ENCODE measurements around the gene TTC3.
"Not testable (repeated sequence)": the region's sequence is repeated elsewhere in the genome, so short reads cannot be mapped to it uniquely, and the experiment has no call there.

TTC3 gene

DNA sequence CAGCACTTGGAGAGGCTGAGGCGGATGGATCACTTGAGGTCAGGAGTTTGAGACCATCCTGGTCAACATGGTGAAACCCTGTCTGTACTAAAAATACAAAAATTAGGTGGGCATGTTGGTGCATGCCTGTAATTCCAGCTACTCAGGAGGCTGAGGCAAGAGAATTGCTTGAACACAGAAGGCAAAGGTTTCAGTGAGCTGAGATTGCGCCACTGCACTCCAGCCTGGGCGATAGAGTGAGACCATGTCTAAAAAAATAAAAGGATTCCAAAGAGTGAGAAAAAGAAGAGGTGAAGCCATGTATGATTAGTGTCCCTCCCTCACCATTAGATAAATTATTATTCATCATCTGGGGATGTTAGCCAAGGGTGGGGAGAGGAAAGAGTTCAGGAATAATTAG lies 29.7 kb downstream of the TTC3 start:
- DNase-seq (ENCODE audit: low spot score in 2 of 2); H3K27ac Mint-ChIP-seq; ATAC-seq; H3K4me3 Mint-ChIP-seq; H3K4me1 Mint-ChIP-seq; H3K9me3 Mint-ChIP-seq: not testable (repeated sequence)
- peaks cover 19% of the 10 kb centered on the region for H3K36me3 Mint-ChIP-seq

DNA sequence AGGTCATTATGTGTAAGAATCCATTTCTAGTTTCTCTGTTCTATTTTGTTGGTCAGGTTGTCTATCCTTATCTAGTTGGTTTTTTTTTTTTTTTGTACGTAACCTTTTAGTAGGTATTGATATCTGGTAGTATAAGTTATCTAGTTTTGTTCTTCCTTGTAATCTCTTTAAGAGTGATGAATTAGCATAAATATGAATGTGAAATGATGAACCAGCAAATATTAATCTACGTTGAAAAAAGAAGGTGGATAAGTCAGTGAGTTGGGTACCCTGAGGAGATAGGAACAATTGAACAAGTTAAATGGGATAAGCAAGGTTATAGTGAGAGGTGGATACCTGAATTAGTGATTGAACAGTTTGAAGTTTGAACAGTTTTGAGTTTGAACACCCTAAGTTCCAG lies 33.9 kb downstream of the TTC3 start:
- Mint-ChIP-seq H3K4me1 (peaks cover 7% of the 10 kb centered on the region), H3K36me3 (no peaks in the 10 kb centered on the region), H3K27ac (no peak overlapping the region), H3K4me3 (no peak overlapping the region), H3K9me3 (peaks cover 8% of the 10 kb centered on the region)
- DNase-seq (ENCODE audit: low spot score in 2 of 2), result no peak
- ATAC-seq, result no peak

DNA sequence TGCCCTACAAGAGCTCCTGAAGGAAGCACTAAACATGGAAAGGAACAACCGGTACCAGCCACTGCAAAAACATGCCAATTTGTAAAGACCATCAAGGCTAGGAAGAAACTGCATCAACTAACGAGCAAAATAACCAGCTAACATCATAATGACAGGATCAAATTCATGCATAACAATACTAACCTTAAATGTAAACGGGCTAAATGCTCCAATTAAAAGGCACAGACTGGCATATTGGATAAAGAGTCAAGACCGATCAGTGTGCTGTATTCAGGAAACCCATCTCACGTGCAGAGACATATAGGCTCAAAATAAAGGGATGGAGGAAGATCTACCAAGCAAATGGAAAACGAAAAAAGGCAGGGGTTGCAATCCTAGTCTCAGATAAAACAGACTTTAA lies 38.0 kb downstream of the TTC3 start:
- ATAC-seq; H3K4me3 Mint-ChIP-seq; H3K36me3 Mint-ChIP-seq; H3K27ac Mint-ChIP-seq; H3K9me3 Mint-ChIP-seq; H3K4me1 Mint-ChIP-seq; DNase-seq (ENCODE audit: low spot score in 2 of 2): not testable (repeated sequence)

DNA sequence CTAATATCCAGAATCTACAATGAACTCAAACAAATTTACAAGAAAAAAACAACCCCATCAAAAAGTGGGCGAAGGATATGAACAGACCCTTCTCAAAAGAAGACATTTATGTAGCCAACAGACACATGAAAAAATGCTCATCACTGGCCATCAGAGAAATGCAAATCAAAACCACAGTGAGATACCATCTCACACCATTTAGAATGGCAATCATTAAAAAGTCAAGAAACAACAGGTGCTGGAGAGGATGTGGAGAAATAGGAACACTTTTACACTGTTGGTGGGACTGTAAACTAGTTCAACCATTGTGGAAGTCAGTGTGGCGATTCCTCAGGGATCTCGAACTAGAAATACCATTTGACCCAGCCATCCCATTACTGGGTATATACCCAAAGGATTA lies 41.2 kb downstream of the TTC3 start:
- not testable (repeated sequence) for DNase-seq (ENCODE audit: low spot score in 2 of 2); H3K27ac Mint-ChIP-seq; H3K4me3 Mint-ChIP-seq; H3K36me3 Mint-ChIP-seq; ATAC-seq; H3K9me3 Mint-ChIP-seq
- peaks cover 18% of the 10 kb centered on the region for H3K4me1 Mint-ChIP-seq

DNA sequence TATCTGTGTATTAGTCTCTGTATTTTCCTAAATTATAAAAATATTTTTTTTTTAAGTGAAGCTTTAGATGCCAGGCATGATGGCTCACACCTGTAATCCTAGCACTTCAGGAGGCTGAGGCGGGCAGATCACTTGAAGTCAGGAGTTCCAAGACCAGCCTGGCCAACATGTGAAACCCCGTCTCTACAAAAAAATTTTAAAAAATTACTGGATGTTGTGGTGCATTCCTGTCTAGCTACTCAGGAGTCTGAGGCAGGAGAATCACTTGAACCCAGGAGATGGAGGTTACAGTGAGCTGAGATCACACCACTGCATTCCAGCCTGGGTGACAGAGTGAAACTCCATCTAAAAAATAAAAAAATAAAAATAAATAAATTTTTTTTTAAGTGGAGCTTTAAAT lies 43.4 kb downstream of the TTC3 start:
- DNase-seq (ENCODE audit: low spot score in 2 of 2); ATAC-seq; H3K27ac Mint-ChIP-seq: not testable (repeated sequence)

DNA sequence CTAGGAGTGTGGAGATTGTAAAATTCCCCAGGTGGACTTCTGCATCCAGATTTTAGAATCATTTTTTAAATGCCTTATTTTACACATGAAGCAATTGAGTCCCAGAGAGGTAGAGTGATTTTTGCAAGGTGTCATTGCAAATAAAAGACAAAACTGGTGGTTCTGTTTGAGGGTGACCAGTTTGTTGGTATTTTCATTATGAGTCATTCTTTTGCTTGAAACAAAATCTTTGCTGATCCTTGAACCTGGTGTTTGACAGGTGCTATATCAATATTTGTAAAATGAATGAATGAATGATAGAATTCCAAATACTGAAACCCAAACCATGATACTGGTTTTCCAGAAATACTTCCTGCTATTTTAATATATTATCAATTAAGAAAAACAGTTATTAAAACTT lies 44.1 kb downstream of the TTC3 start:
- no peak for ATAC-seq
- Mint-ChIP-seq H3K27ac (no peak overlapping the region), H3K4me3 (no peak overlapping the region), H3K4me1 (peaks cover 27% of the 10 kb centered on the region), H3K36me3 (peaks cover 16% of the 10 kb centered on the region), H3K9me3 (no peaks in the 10 kb centered on the region)
- no peak for DNase-seq (ENCODE audit: low spot score in 2 of 2)

More for the DNA sequence above, 43.4 kb downstream of the TTC3 start:
- H3K36me3 Mint-ChIP-seq, result peaks cover 15% of the 10 kb centered on the region
- not testable (repeated sequence) for H3K4me3 Mint-ChIP-seq, H3K9me3 Mint-ChIP-seq
- peaks cover 27% of the 10 kb centered on the region for H3K4me1 Mint-ChIP-seq

DNA sequence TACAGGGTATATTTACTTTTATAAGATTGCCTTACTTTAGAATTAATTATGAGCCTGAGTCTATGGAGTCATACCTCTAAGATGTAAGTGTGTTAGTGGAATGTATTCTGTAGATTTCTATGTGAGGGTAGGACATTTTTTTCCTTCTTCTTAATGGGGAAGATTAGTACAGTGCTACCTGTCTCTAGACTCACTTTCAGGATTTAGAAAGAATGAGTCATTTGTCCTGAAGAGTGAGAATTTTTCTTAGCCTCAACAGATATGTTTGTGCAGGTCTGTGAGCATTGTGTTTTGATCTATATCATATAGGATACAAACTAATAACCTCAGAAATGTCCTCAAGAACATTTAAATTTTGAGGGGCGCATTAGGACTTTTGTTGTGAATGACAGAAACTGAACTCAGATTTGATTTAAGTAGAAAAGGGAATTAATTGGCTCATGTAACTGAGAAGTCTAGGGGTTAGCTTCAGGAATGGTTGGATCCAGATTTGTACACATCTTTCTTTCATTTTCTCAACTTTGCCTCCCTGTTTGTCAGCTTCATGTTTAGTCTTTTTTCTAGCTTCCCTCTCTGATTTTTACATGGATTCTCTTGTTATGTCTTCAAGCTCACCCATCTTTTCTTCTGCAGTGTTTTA lies 45.3 kb downstream of the TTC3 start:
- DNase-seq (ENCODE audit: low spot score in 2 of 2) (no peak), ATAC-seq (no peak)
- Mint-ChIP-seq H3K9me3 (no peaks in the 10 kb centered on the region), H3K36me3 (peaks cover 24% of the 10 kb centered on the region), H3K4me1 (peaks cover 27% of the 10 kb centered on the region), H3K4me3 (no peak overlapping the region), H3K27ac (no peak overlapping the region)

DNA sequence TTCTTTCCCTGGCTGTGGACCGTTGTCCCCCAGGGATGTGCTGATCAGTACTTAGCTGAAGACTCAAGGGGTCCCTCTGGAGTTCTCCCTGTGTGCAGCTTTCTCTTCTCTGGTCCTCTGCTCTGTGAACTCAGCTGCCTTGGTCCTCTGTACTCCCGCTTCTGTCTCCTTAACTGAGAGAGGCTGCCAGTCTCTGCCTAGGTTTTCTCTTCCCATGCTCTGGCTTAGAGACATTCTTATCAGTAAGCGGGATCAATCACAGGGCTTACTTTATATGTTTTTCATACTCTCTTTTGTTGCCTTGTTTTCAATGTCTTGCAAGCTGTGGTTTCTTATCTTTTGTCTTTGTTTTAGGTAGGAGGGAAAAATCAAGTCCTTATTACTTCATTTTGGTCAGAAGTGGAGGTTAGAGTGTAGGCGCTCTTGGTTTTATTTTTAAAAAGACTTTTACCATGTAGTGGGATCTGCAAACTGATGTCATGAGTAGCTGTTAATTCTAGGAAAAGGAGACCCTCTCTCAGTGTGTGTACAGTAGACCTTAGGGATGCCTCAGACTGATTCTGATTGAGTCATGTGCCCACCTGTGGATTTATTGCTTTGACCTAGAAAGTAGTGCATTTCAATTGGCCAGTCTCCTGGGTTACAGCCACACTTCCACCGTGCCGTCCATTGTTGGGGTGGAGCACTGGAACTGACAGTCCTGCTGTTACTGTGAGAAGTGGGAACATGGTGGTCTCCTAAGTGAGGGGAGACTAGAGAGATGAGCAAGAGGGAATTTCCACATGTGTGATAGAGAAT lies 46.6 kb downstream of the TTC3 start:
- DNase-seq (ENCODE audit: low spot score in 2 of 2) (no peak), ATAC-seq (peak; percentile 65)
- Mint-ChIP-seq H3K27ac (peak overlapping the region; percentile 7), H3K4me3 (peak overlapping the region; percentile 9), H3K9me3 (no peaks in the 10 kb centered on the region), H3K36me3 (peaks cover 37% of the 10 kb centered on the region), H3K4me1 (peaks cover 27% of the 10 kb centered on the region)

DNA sequence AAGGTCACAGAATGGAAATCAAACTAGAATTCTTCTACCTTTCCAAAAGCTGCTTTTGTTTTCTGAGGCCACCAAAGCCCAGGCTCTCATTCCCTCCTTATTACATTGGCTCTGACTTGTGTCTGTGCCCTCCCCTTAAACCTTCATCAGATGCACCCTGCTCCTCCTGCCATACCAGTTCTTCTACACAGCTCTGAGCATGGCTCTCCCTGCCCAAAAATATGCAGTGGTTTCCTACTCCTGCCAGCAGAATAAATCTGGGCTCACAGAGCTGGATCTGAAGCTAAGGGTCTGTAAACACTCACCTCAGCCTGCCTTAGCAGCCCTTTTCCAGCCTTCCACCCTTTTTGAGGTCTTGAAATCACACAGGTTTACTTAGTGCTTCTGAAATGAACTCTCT lies 55.0 kb downstream of the TTC3 start:
- Mint-ChIP-seq H3K9me3 (no peaks in the 10 kb centered on the region), H3K27ac (peak overlapping the region; percentile 41), H3K4me1 (no peaks in the 10 kb centered on the region), H3K4me3 (no peak overlapping the region), H3K36me3 (peaks cover 90% of the 10 kb centered on the region)
- DNase-seq (ENCODE audit: low spot score in 2 of 2) (no peak), ATAC-seq (no peak)

DNA sequence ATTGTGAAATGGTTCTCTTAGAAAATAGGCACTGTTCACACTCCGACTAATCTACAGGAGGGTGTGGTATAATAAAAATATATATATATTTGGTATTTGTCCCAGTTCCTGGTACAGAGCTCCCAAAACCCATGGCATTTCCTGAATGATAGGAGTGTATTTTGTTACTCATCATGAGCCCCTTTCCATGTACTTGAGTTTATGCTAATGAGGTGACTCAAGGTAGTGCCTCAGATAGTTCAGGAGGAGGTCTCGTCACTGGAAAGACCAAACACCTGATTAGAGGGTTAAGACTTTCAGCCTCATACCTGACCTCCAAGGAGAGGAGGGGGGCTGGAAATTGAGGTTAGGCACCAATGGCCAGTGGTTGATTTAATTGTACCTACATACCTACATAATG lies 57.9 kb downstream of the TTC3 start:
- no peak overlapping the region for H3K4me3 Mint-ChIP-seq

DNA sequence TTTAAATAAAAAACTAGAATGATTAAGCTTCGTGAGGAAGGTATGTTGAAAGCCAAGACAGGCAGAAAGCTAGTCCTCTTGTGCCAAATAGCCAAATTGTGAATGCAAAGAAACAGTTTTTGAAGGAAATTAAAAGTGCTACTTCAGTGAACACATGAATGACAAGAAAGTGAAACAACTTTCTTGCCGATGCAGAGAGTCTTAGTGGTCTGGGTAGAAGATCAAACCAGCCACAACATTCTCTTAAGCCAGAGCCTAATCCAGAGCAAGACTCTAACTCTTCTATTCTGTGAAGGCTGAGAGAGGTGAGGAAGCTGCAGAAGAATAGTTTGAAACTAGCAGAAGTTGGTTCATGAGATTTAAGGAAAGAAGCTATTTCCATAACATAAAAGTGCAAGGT lies 63.2 kb downstream of the TTC3 start:
- Mint-ChIP-seq H3K9me3 (no peaks in the 10 kb centered on the region), H3K27ac (no peak overlapping the region), H3K4me1 (peaks cover 7% of the 10 kb centered on the region), H3K4me3 (no peak overlapping the region), H3K36me3 (peaks cover 94% of the 10 kb centered on the region)
- ATAC-seq, result no peak
- DNase-seq (ENCODE audit: low spot score in 2 of 2), result no peak

More for the DNA sequence above, 57.9 kb downstream of the TTC3 start:
- DNase-seq (ENCODE audit: low spot score in 2 of 2) (no peak), ATAC-seq (no peak)
- no peaks in the 10 kb centered on the region for H3K9me3 Mint-ChIP-seq
- H3K4me1 Mint-ChIP-seq, result peaks cover 1% of the 10 kb centered on the region
- H3K36me3 Mint-ChIP-seq, result peaks cover 92% of the 10 kb centered on the region
- H3K27ac Mint-ChIP-seq, result no peak overlapping the region

DNA sequence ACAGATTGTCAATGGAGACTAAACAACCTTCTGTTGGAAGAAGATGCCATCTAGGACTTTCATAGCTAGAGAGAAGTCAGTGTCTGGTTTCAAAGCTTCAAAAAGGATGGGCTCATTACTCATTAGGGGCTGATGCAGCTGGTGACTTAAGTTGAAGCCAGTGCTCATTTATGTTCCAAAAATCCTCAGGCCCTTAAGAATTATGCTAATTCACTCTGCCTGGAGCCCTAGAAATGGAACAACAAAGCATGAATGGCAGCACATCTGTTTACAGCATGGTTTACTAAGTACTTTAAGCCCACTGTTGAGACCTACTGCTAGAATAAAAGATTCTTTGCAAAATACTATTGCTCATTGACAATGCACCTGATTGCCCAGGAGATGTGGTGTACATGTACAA lies 63.7 kb downstream of the TTC3 start:
- no peaks in the 10 kb centered on the region for H3K9me3 Mint-ChIP-seq
- no peak for DNase-seq (ENCODE audit: low spot score in 2 of 2)
- H3K4me1 Mint-ChIP-seq, result peaks cover 7% of the 10 kb centered on the region
- ATAC-seq, result no peak
- H3K27ac Mint-ChIP-seq, result no peak overlapping the region
- no peak overlapping the region for H3K4me3 Mint-ChIP-seq
- H3K36me3 Mint-ChIP-seq, result peaks cover 94% of the 10 kb centered on the region

DNA sequence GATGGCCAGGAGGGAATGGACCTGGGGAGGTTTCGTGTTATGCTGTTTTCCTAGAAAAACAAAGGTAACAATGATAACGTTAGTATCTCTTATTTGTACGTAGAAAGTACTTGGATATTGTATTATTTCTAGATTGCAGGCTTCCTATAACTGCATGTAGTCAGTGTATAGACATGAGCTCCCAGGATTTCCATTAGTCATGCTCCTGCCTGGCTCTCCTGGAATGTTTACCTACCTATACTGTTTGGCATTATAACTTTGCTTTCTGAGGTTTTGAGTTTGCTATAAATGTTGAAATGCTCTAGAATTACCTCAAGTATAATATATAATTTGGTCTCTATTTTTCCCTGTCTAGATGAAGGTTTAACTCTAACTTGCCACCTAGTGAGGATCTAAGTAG lies 66.1 kb downstream of the TTC3 start:
- H3K4me3 Mint-ChIP-seq, result no peak overlapping the region
- H3K4me1 Mint-ChIP-seq, result peaks cover 7% of the 10 kb centered on the region
- H3K36me3 Mint-ChIP-seq, result peaks cover 80% of the 10 kb centered on the region
- ATAC-seq (no peak), DNase-seq (ENCODE audit: low spot score in 2 of 2) (no peak)
- no peaks in the 10 kb centered on the region for H3K9me3 Mint-ChIP-seq
- no peak overlapping the region for H3K27ac Mint-ChIP-seq

DNA sequence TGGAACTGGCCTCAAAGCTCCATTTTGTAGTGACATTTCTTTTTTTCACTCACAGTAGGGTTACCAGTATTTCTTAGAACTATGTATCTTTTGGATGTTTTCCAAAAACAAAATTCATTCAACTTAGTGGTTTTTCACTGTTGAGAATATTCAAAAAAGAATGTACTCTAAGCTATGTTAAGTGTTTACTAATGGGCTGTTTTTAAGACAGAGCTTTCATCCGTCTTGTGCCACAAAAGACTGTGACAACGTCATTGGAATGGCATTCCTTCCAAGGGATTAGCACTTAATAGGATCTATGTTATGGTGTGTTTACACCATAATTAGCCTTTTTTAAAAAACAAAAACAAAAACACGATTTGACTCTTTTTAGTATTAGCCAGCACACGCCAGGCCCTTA lies 66.8 kb downstream of the TTC3 start:
- ATAC-seq (no peak), DNase-seq (ENCODE audit: low spot score in 2 of 2) (no peak)
- H3K4me1 Mint-ChIP-seq, result peaks cover 7% of the 10 kb centered on the region
- no peak overlapping the region for H3K27ac Mint-ChIP-seq
- H3K4me3 Mint-ChIP-seq, result no peak overlapping the region
- H3K36me3 Mint-ChIP-seq, result peaks cover 80% of the 10 kb centered on the region
- H3K9me3 Mint-ChIP-seq, result no peaks in the 10 kb centered on the region

DNA sequence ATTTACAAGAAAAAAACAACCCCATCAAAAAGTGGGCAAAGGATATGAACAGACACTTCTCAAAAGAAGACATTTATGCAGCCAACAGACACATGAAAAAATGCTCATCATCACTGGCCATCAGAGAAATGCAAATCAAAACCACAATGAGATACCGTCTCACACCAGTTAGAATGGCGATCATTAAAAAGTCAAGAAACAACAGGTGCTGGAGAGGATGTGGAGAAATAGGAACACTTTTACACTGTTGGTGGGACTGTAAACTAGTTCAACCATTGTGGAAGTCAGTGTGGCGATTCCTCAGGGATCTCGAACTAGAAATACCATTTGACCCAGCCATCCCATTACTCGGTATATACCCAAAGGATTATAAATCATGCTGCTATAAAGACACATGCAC lies 70.3 kb downstream of the TTC3 start:
- Mint-ChIP-seq H3K4me1 (peaks cover 13% of the 10 kb centered on the region), H3K36me3 (peaks cover 76% of the 10 kb centered on the region)
- H3K9me3 Mint-ChIP-seq; ATAC-seq; DNase-seq (ENCODE audit: low spot score in 2 of 2); H3K4me3 Mint-ChIP-seq; H3K27ac Mint-ChIP-seq: not testable (repeated sequence)

DNA sequence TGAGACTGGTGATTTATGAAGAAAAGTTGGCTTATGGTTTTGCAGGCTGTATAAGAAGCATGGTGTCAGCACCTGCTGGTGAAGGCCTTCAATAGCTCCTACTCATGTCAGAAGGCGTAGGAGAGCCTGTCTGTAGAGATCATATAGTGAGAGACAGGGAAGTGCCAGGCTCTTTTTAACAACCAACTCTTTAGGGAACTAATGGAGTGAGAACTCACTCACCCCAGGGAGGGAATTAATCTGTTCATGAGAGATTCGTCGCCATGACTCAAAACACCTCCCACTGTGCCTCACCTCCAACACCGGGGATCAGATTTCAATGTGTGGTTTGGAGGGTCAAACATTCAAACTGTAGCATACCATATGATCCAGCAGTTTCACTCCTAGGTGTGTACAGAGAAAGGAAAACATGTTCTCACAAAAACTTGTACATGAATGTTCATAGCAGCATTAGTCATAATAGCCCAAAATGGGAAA lies 72.6 kb downstream of the TTC3 start:
- H3K9me3 Mint-ChIP-seq, result no peaks in the 10 kb centered on the region
- H3K36me3 Mint-ChIP-seq, result peaks cover 76% of the 10 kb centered on the region
- H3K27ac Mint-ChIP-seq, result peak overlapping the region; percentile 46
- H3K4me3 Mint-ChIP-seq, result no peak overlapping the region
- H3K4me1 Mint-ChIP-seq, result peaks cover 13% of the 10 kb centered on the region
- DNase-seq (ENCODE audit: low spot score in 2 of 2) (no peak), ATAC-seq (peak; percentile 49)

Data from stimulated activated effector memory CD8-positive, alpha-beta T cell treated with anti-CD3 and anti-CD28 coated beads, Interleukin-12 subunit alpha, Interleukin-12 subunit beta, amount 100 ng/mL, for 72 hours (primary cell).